H1 (cell line): ENCODE data around the gene SPHKAP. TPM values are rescaled to one million over a fixed set of nuclear protein-coding genes. Genes with fewer than 3 reads are reported as not detected.

ENCODE experiments used
- CREB1 ChIP-seq: IDR thresholded peaks from 2 replicates; pipeline ENCODE4 v1.6.1; 2012; ENCODE audit warnings: inconsistent platforms
- JUND ChIP-seq: IDR thresholded peaks from 2 replicates; pipeline ENCODE4 v1.6.1; 2011; ENCODE audit warnings: mild to moderate bottlenecking, improper control_type of control experiment, low read length
- NRF1 ChIP-seq: IDR thresholded peaks from 2 replicates; pipeline ENCODE4 v1.6.1; 2011; ENCODE audit warnings: mild to moderate bottlenecking, low read depth, low read length, improper control_type of control experiment
- RNF2 ChIP-seq: fragments of 200-900, 300-1000 bp; sonication (generic); IDR thresholded peaks from 2 replicates; pipeline ENCODE4 v1.7.1; 2016; ENCODE audit warnings: borderline replicate concordance, low read depth, mild to moderate bottlenecking, antibody characterized with exemption, low read length; ENCODE audit not compliant: poor library complexity, severe bottlenecking; ENCODE audit errors: missing control alignments
- SP1 ChIP-seq: IDR thresholded peaks from 2 replicates; pipeline ENCODE4 v1.6.1; 2011; ENCODE audit warnings: low read depth, low read length
- SP4 ChIP-seq: IDR thresholded peaks from 2 replicates; pipeline ENCODE4 v1.6.1; 2012; ENCODE audit warnings: low read length, inconsistent platforms
- TBP ChIP-seq: IDR thresholded peaks from 2 replicates; pipeline ENCODE4 v1.6.1; 2011; ENCODE audit warnings: low read depth, low read length, improper control_type of control experiment
- TCF12 ChIP-seq: IDR thresholded peaks from 2 replicates; pipeline ENCODE4 v1.6.1; 2011; ENCODE audit warnings: low read depth, mild to moderate bottlenecking, low read length
- polyA plus RNA-seq, 7 experiments: library from polyadenylated mRNA; depleted of rRNA in 3 of 7; stranded (reverse) in 5 of 7; unstranded in 2 of 7; fragments of >200 nt in 5 of 7; fragments of 200-250 nt in 2 of 7; gene quantifications; 1 replicate in 5 of 7; 2 replicates in 1 of 7; 4 replicates in 1 of 7; pipeline versions ENCODE4 v1.2.1 to v1.2.3, GENCODE V29; 2011 to 2013; ENCODE audit warnings: missing spikeins in 2 of 7, mixed read lengths in 2 of 7
- total RNA-seq: library from RNA; stranded (reverse); fragmentation: NEBNext Ultra II Directional; extraction: Animal tissue kit (Norgen Biotek cat#: 25700); gene quantifications from 2 replicates; pipeline ENCODE4 v1.2.1, GENCODE V29; 2021

Gene SPHKAP
- total and polyA plus RNA-seq, 2 of the 8 experiments (the other 6 are each of a cell fraction or from before 2014, with no cell fraction given), result 0.02 TPM; not detected in 1

GRCh38 chr2:228066126-228066798 lies 115.2 kb downstream of the SPHKAP start (continued):
- TF ChIP-seq NRF1 (no peak), SP4 (no peak), RNF2 (no peak), TCF12 (no peak), SP1 (no peak), TBP (no peak), CREB1 (no peak), JUND (no peak)
